Midbrain (tissue), 1 donor: ENCODE results near the gene LPAR2.
A peak's percentile ranks its signal among the peaks of the same experiment; 100 is the strongest.

Experiments used
- DNase-seq: peaks from one replicate; lab custom pipeline; 2025; lab: John Stamatoyannopoulos, UW

LPAR2 gene

GRCh38 chr19:19597809-19598306, 30.2 kb downstream of the LPAR2 start:
- no peak for DNase-seq

GRCh38 chr19:19595171-19595701, 32.8 kb downstream of the LPAR2 start:
- DNase-seq, result no peak

DNA sequence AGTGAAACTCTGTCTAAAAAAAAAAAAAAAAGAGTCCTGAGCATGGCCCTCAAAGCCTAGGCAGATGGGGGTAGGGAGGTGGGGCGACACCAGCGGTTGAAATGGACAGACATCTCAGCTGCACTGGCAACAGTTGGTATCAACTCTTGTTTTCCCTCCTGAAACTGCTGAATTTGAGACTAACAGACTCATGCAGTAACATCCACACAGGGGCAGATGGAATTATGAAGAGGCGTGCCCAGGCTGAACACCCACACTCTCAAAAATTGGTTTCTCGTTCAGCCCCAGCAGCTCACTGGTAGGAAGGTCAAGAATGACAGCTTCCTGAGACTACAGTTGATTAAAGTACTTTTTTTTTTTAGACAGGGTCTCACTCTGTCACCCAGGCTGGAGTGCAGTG, 33.6 kb downstream of the LPAR2 start:
- no peak for DNase-seq

- DNase-seq, result no peak
Measured at GRCh38 chr19:19592690-19593089, 35.3 kb downstream of the LPAR2 start.

GRCh38 chr19:19591133-19591825, 36.7 kb downstream of the LPAR2 start:
- no peak for DNase-seq

DNA sequence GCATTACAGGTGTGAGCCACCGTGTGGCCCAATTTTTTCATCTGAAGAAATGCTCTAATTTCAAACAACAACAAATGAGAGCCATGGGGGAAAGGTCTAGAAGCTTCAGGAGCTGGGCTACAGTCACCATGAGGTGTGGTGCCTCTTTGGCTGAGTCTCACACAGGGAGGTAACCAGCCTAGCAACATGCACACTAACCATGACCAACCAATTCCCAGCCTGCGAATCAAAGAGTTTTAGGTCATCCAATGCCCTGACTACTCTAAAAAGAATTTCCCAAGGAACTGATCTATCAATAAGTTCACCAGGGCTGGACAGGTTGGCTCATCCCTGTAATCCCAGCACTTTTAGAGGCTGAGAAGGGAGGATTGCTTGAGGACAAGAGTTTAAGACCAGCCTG, 39.5 kb downstream of the LPAR2 start:
- no peak for DNase-seq

DNA sequence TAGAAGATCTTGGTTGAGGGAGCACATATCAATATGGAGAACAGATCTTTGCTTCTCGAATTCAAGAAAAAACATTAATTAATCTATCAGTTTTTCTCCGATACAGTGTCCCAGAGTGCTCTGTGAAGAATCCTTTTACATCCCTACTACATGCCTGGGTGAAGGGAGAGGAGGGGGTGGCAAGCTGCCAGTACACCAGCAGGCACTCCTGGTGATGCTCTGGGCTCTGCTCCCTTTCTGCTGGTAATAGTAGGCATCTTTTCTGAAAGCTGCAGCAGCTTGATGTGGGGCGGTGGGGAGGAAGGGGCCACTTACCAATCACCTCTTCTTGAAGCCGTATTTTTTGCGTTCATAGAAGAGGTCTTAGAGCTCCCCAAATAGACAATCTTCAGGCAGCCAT, 40.2 kb downstream of the LPAR2 start:
- DNase-seq, result no peak

DNA sequence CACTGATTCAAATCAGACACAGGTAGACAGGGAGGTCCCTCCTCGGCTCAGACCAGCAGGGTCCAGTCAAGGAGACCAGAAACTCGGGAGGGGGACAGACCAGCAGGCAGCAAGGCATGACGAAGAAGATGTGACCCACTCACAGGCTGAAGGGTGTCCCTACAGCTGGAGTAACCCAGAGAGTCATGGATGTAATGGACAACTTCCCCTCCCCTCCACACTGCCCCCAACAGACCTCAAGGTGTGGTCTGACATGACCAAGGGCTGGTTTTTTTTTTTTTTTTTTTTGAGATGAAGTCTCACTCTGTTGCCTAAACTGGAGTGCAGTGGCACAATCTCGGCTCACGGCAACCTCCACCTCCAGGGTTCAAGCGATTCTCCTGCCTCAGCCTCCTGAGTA, 43.7 kb downstream of the LPAR2 start:
- DNase-seq, result no peak

DNA sequence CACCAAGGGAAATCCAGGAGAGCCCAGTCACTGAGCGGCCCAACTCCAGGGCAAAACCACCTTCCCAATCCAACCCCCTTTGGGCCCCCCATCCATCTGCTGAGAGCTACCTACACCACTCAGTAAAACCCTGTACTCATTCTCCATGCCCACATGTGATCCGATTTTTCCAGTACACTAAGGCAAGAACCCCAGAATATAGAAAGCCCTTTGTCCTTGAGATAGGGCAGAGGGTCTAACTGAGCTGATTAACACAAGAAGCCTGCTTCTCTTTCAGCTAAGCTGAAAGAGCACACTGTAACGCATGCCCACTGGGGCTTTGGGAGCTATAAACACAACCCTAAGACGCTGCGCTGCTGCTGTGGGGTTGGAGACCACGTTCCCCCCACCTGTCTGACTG, 45.5 kb downstream of the LPAR2 start:
- DNase-seq, result no peak

DNA sequence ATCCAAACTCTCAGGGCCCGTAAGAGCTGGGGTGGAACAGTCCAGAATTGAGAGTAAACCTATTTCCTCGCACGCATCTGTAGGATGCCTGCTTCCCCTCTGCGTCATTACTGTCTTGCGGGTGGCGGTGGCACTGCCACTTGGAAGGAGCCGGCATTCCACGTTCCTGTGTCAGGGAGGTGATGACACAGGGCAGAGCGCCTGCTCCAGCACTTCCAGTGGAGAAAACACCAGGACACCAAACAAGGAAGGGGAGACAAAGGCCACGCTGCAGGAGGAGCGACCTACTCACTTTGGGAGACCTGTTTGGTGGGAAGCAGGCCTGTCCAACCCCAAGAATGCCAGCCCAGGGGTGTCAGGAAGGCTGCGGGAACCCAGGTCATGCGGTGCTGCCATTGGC, 46.6 kb downstream of the LPAR2 start:
- DNase-seq, result no peak

DNA sequence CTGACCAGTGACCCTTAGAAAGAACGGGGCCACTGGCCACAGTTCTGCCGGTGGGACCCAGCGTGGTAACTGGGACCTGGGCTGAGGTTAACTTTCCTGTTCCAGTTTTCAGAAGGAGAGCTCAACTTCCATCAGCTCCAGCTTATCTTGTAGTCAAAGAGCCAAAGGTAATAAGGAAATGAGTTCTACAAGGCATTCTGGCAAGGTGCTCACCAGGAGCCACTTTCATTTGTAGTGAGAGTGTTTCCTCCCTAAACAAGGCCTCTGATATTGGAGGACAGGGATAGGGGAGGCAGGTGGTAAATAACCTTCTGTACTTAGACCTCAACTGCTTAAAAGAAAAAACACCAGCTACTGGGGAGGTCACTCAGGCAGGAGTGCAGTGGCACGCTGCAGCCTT, 47.6 kb downstream of the LPAR2 start:
- DNase-seq, result no peak

GRCh38 chr19:19579533-19580361, 48.3 kb downstream of the LPAR2 start:
- peak; percentile 1 for DNase-seq

GRCh38 chr19:19578252-19578651, 49.8 kb downstream of the LPAR2 start:
- DNase-seq, result no peak

DNA sequence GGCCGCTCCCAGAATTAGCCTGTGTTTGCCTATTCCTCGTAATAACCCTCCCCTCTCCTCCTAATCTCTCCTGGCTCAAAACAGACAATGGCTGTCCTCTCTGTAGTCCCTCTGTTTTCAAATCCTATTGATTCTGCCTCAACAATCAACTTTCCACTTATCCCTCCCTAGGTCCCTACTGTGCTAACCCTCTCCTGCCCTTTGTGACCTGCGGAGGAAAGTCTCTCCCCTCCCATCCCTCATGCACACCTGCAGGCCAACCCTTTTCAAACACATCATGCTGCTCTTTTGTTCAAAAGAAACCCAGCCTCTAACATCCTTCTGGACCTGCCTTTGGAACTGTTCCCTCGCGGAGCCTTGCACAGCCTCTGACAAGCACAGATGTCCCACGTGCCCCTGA, 52.6 kb downstream of the LPAR2 start:
- no peak for DNase-seq
